ENCODE data around the gene TPI1.

GRCh38 chr12:6867413-6868210 is at the start of gene TPI1:
- TF ChIP-seq, protein P1, sequence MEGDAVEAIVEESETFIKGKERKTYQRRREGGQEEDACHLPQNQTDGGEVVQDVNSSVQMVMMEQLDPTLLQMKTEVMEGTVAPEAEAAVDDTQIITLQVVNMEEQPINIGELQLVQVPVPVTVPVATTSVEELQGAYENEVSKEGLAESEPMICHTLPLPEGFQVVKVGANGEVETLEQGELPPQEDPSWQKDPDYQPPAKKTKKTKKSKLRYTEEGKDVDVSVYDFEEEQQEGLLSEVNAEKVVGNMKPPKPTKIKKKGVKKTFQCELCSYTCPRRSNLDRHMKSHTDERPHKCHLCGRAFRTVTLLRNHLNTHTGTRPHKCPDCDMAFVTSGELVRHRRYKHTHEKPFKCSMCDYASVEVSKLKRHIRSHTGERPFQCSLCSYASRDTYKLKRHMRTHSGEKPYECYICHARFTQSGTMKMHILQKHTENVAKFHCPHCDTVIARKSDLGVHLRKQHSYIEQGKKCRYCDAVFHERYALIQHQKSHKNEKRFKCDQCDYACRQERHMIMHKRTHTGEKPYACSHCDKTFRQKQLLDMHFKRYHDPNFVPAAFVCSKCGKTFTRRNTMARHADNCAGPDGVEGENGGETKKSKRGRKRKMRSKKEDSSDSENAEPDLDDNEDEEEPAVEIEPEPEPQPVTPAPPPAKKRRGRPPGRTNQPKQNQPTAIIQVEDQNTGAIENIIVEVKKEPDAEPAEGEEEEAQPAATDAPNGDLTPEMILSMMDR (IDR thresholded peaks at IDR 0.05): peak; percentile 8 to 22 (median 17)
- peak in 1 of 2 donors; percentile 97 for TF ChIP-seq POLR2AphosphoS5 (IDR thresholded peaks at IDR 0.05; ENCODE audit: insufficient read depth in 1 of 2, low read depth in 1 of 2)

All from vagina (tissue), 2 donors.